HFFc6 (cell line): Measurements from ENCODE around the gene EIF4A3. TPM values are rescaled to one million over a fixed set of nuclear protein-coding genes. Genes with fewer than 3 reads are reported as not detected.

ENCODE experiments used
- DNase-seq: peaks from one replicate; pipeline ENCODE4 v3.0.0-alpha.2; 2018
- H3K27ac Mint-ChIP-seq: 2 replicates; pipeline ENCODE4 v1.8.0; 2020; ENCODE audit warnings: mild to moderate bottlenecking, mixed read lengths
- H3K27me3 Mint-ChIP-seq: 2 replicates; pipeline ENCODE4 v1.8.0; 2021; ENCODE audit warnings: mild to moderate bottlenecking, moderate library complexity, mixed read lengths; ENCODE audit not compliant: insufficient read depth
- H3K36me3 Mint-ChIP-seq: 2 replicates; pipeline ENCODE4 v1.8.0; 2021; ENCODE audit warnings: low read depth, mixed read lengths
- H3K4me1 Mint-ChIP-seq: 2 replicates; pipeline ENCODE4 v1.8.0; 2020; ENCODE audit warnings: low read depth, mixed read lengths
- H3K4me3 Mint-ChIP-seq: 2 replicates; pipeline ENCODE4 v1.8.0; 2020; ENCODE audit warnings: mild to moderate bottlenecking, moderate library complexity, mixed read lengths
- H3K9me3 Mint-ChIP-seq: 2 replicates; pipeline ENCODE4 v1.8.0; 2020; ENCODE audit warnings: mild to moderate bottlenecking, mixed read lengths
- CTCF ChIP-seq: fragments of 200-600 bp; sonication (generic); IDR thresholded peaks from 2 replicates; pipeline ENCODE4 v1.5.0; 2021; ENCODE audit warnings: antibody characterized with exemption, mild to moderate bottlenecking
- total RNA-seq, 6 experiments: library from RNA; stranded (reverse); fragmentation: NEBNext Ultra II Directional; extraction: Animal tissue kit (Norgen Biotek cat#: 25700); gene quantifications; 2 replicates in 1 of 6; 3 replicates in 5 of 6; pipeline ENCODE4 v1.2.3, GENCODE V29; 2021

Gene EIF4A3
- total RNA-seq, 6 experiments from 2014 or later: 80.8 to 99.8 (median 88.4) TPM

GRCh38 chr17:80142929-80143328 lies 4.0 kb downstream of the EIF4A3 start:
- Mint-ChIP-seq H3K4me3 (no peak overlapping the region), H3K9me3 (no peaks in the 10 kb centered on the region), H3K27ac (no peak overlapping the region), H3K36me3 (peaks cover 19% of the 10 kb centered on the region), H3K4me1 (peaks cover 22% of the 10 kb centered on the region), H3K27me3 (peaks cover 2% of the 10 kb centered on the region; the same call in 1 of the 2 replicates)
- no peak for TF ChIP-seq CTCF
- DNase-seq: no peak

- DNase-seq: no peak
- no peaks in the 10 kb centered on the region for H3K27me3 Mint-ChIP-seq
- H3K36me3 Mint-ChIP-seq: peaks cover 30% of the 10 kb centered on the region
- no peaks in the 10 kb centered on the region for H3K9me3 Mint-ChIP-seq
- H3K4me1 Mint-ChIP-seq: peaks cover 21% of the 10 kb centered on the region
- TF ChIP-seq CTCF: no peak
- no peak overlapping the region for H3K27ac Mint-ChIP-seq
- no peak overlapping the region for H3K4me3 Mint-ChIP-seq
Measured at GRCh38 chr17:80141463-80142165, 5.3 kb downstream of the EIF4A3 start.

- DNase-seq: no peak
- Mint-ChIP-seq H3K9me3 (no peaks in the 10 kb centered on the region), H3K4me3 (no peak overlapping the region), H3K27me3 (no peaks in the 10 kb centered on the region; the same call in 1 of the 2 replicates), H3K27ac (no peak overlapping the region; the same call in 1 of the 2 replicates), H3K4me1 (no peaks in the 10 kb centered on the region), H3K36me3 (peaks cover 40% of the 10 kb centered on the region)
- TF ChIP-seq CTCF: no peak
Measured at GRCh38 chr17:80138856-80139426, 8.0 kb downstream of the EIF4A3 start.

- Mint-ChIP-seq H3K36me3 (peaks cover 52% of the 10 kb centered on the region), H3K27me3 (no peaks in the 10 kb centered on the region; the same call in 1 of the 2 replicates), H3K4me1 (no peaks in the 10 kb centered on the region), H3K4me3 (no peak overlapping the region), H3K27ac (no peak overlapping the region), H3K9me3 (no peaks in the 10 kb centered on the region)
- no peak for TF ChIP-seq CTCF
- no peak for DNase-seq
Measured at GRCh38 chr17:80137131-80137530, 9.8 kb downstream of the EIF4A3 start.

GRCh38 chr17:80133626-80133970 lies 13.3 kb downstream of the EIF4A3 start:
- DNase-seq: no peak
- no peak overlapping the region for H3K4me3 Mint-ChIP-seq
- H3K9me3 Mint-ChIP-seq: no peaks in the 10 kb centered on the region
- TF ChIP-seq CTCF: no peak
- H3K36me3 Mint-ChIP-seq: peaks cover 39% of the 10 kb centered on the region
- H3K4me1 Mint-ChIP-seq: no peaks in the 10 kb centered on the region
- H3K27ac Mint-ChIP-seq: no peak overlapping the region
- H3K27me3 Mint-ChIP-seq: no peaks in the 10 kb centered on the region; the same call in 1 of the 2 replicates
